Fibroblast of lung (primary cell): ENCODE measurements around the gene SPRY1.

Experiments
- CTCF ChIP-seq, 2 donors: IDR thresholded peaks in 1 of 2; conservative IDR thresholded peaks in 1 of 2; 1 replicate in 1 of 2; 2 replicates in 1 of 2; pipeline ENCODE4 v1.5.1; 2011 to 2012; ENCODE audit warnings: low read length in 2 of 2, control low read depth in 1 of 2, inconsistent platforms in 1 of 2, low read depth in 1 of 2, mild to moderate bottlenecking in 1 of 2
- EZH2 ChIP-seq: IDR thresholded peaks from 2 replicates; pipeline ENCODE4 v1.5.1; 2012; ENCODE audit warnings: low read length, control low read depth, mild to moderate bottlenecking; ENCODE audit errors: missing control alignments

GRCh38 chr4:123386609-123387008, 10.0 kb upstream of the SPRY1 start:
- no peak for TF ChIP-seq CTCF (conservative IDR thresholded peaks at IDR 0.05 in 1 of 2, IDR thresholded peaks at IDR 0.05 in 1 of 2; ENCODE audit: low read depth in 1 of 2, low read length in 2 of 2)
- no peak for TF ChIP-seq EZH2
